OCI-LY1 (cell line): Measurements from ENCODE around the gene BICD1.
A peak's percentile ranks its signal among the peaks of the same experiment; 100 is the strongest.

ENCODE experiments used
- H2AFZ ChIP-seq: fragments of 200-600 bp; sonication (generic), shearing (Covaris generic); 2 replicates; pipeline ENCODE4 v1.6.0; 2014; ENCODE audit warnings: antibody characterized with exemption, mild to moderate bottlenecking, low read length
- H3F3A ChIP-seq: fragments of 200-600 bp; sonication (generic), shearing (Covaris generic); 2 replicates; pipeline ENCODE4 v1.6.0; 2014; ENCODE audit warnings: mild to moderate bottlenecking, antibody characterized with exemption, low read length, moderate library complexity; ENCODE audit not compliant: insufficient read depth
- H3K27ac ChIP-seq: fragments of 200-600 bp; sonication (generic); 2 replicates; pipeline ENCODE4 v1.5.1; 2014; ENCODE audit warnings: low read length, mixed run types, mild to moderate bottlenecking, low read depth; ENCODE audit not compliant: poor library complexity, severe bottlenecking
- H3K27me3 ChIP-seq: fragments of 200-600 bp; sonication (generic); 2 replicates; pipeline ENCODE4 v1.6.0; 2014; ENCODE audit warnings: antibody characterized with exemption, mild to moderate bottlenecking, low read length, moderate library complexity; ENCODE audit not compliant: insufficient read depth
- H3K36me3 ChIP-seq: fragments of 200-600 bp; sonication (generic); 2 replicates; pipeline ENCODE4 v1.6.1; 2014; ENCODE audit warnings: mild to moderate bottlenecking, antibody characterized with exemption, low read length, moderate library complexity, mixed read lengths; ENCODE audit not compliant: insufficient read depth
- H3K4me1 ChIP-seq: fragments of 200-600 bp; sonication (generic); 2 replicates; pipeline ENCODE4 v1.5.1; 2014; ENCODE audit warnings: mild to moderate bottlenecking, low read length, moderate library complexity; ENCODE audit not compliant: insufficient read depth, severe bottlenecking
- H3K4me2 ChIP-seq: fragments of 200-600 bp; sonication (generic), shearing (Covaris generic); 2 replicates; pipeline ENCODE4 v1.6.1; 2014; ENCODE audit warnings: low read length
- H3K4me3 ChIP-seq: fragments of 200-600 bp; sonication (generic); 2 replicates; pipeline ENCODE4 v1.5.1; 2014; ENCODE audit warnings: low read length, low read depth, mild to moderate bottlenecking, mixed read lengths; ENCODE audit not compliant: poor library complexity, severe bottlenecking
- H3K79me2 ChIP-seq: fragments of 200-600 bp; shearing (Covaris generic); 2 replicates; pipeline ENCODE4 v1.6.1; 2016; ENCODE audit warnings: mixed run types, low read length, mixed read lengths; ENCODE audit not compliant: insufficient read depth
- H3K9ac ChIP-seq: fragments of 200-600 bp; sonication (generic), shearing (Covaris generic); 2 replicates; pipeline ENCODE4 v1.6.1; 2014; ENCODE audit warnings: mild to moderate bottlenecking, low read length, mixed read lengths
- H3K9me2 ChIP-seq: fragments of 200-600 bp; sonication (generic), shearing (Covaris generic); 2 replicates; pipeline ENCODE4 v1.6.1; 2014; ENCODE audit warnings: low read depth, mild to moderate bottlenecking, low read length, mixed read lengths
- H3K9me3 ChIP-seq: fragments of 200-600 bp; shearing (Covaris generic); 2 replicates; pipeline ENCODE4 v1.6.1; 2014; ENCODE audit warnings: low read length, mixed read lengths
- H4K20me1 ChIP-seq: fragments of 200-600 bp; sonication (generic), shearing (Covaris generic); 2 replicates; pipeline ENCODE4 v1.6.0; 2016; ENCODE audit warnings: mild to moderate bottlenecking, low read length; ENCODE audit not compliant: insufficient read depth
- EZH2 ChIP-seq: fragments of 200-600 bp; sonication (generic), shearing (Covaris generic); IDR thresholded peaks from 2 replicates; pipeline ENCODE4 v1.8.0; 2017; ENCODE audit warnings: borderline replicate concordance, mixed run types, mild to moderate bottlenecking, antibody characterized with exemption, low read length, moderate library complexity, mixed read lengths
- TF ChIP-seq, protein P1 (sequence below): fragments of 200-600 bp; sonication (generic), shearing (Covaris generic); IDR thresholded peaks from 2 replicates; pipeline ENCODE4 v1.5.1; 2017; ENCODE audit warnings: mild to moderate bottlenecking, antibody characterized with exemption, low read length, moderate library complexity, mixed read lengths

Gene BICD1

DNA sequence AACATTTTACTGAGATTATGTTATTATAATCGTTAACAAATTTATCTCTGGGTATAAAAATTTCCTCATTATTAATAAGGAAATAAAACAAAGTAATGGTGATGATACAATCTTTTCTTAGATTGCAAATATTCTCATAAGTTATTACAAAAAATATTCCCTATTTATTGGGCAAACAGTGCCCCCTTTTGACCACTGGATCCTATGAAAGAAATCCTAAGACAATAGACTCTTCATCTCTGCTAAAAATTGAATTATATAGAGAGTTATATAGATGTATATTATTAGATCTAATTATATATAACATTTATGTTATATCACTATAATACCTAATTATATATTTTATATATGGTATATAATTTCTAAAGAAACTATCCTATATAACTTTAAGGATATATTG lies 198.5 kb downstream of the BICD1 start:
- no peak for TF ChIP-seq EZH2
- TF ChIP-seq, protein P1, sequence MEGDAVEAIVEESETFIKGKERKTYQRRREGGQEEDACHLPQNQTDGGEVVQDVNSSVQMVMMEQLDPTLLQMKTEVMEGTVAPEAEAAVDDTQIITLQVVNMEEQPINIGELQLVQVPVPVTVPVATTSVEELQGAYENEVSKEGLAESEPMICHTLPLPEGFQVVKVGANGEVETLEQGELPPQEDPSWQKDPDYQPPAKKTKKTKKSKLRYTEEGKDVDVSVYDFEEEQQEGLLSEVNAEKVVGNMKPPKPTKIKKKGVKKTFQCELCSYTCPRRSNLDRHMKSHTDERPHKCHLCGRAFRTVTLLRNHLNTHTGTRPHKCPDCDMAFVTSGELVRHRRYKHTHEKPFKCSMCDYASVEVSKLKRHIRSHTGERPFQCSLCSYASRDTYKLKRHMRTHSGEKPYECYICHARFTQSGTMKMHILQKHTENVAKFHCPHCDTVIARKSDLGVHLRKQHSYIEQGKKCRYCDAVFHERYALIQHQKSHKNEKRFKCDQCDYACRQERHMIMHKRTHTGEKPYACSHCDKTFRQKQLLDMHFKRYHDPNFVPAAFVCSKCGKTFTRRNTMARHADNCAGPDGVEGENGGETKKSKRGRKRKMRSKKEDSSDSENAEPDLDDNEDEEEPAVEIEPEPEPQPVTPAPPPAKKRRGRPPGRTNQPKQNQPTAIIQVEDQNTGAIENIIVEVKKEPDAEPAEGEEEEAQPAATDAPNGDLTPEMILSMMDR, result peak; percentile 58

DNA sequence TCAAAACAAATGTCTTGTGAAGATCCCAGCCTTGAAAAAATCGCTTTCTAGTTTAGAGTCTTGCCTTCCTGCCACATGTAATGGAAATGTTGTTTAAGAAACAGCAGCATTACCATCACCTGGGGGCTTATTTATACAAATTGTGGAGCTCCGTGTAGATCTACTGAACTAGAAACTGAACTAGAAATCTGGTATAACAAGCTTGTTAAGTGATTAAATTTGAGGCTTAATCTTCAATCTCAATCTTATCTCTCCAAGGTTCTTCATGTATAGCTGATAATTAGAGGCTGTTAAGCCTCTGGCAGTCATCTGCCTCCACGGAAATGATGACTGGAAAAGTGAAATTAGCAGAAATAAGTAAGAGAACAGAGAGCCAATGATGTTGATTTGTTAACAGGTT lies 200.7 kb downstream of the BICD1 start:
- no peaks in the 10 kb centered on the region for H3F3A ChIP-seq
- H3K79me2 ChIP-seq, result no peaks in the 10 kb centered on the region
- no peaks in the 10 kb centered on the region for H3K9me3 ChIP-seq
- no peak overlapping the region for H2AFZ ChIP-seq
- no peak overlapping the region for H3K4me3 ChIP-seq
- TF ChIP-seq EZH2, result no peak
- TF ChIP-seq, protein P1, result no peak
- H3K36me3 ChIP-seq, result peaks cover 28% of the 10 kb centered on the region; the same call in 1 of the 2 replicates
- H3K4me2 ChIP-seq, result no peak overlapping the region
- H3K9me2 ChIP-seq, result no peaks in the 10 kb centered on the region
- H3K4me1 ChIP-seq, result peaks cover 42% of the 10 kb centered on the region
- H3K27me3 ChIP-seq, result no peaks in the 10 kb centered on the region
- no peak overlapping the region for H3K9ac ChIP-seq
- H4K20me1 ChIP-seq, result no peaks in the 10 kb centered on the region
- H3K27ac ChIP-seq, result no peak overlapping the region

More for the DNA sequence above, 198.5 kb downstream of the BICD1 start:
- Histone ChIP-seq H3K4me1 (peaks cover 53% of the 10 kb centered on the region), H3K9me3 (no peaks in the 10 kb centered on the region), H3F3A (no peaks in the 10 kb centered on the region), H4K20me1 (no peaks in the 10 kb centered on the region), H3K36me3 (peaks cover 32% of the 10 kb centered on the region; the same call in 1 of the 2 replicates), H3K27me3 (no peaks in the 10 kb centered on the region), H3K9ac (no peak overlapping the region), H3K79me2 (no peaks in the 10 kb centered on the region), H3K27ac (peak overlapping the region; percentile 86), H3K4me2 (no peak overlapping the region), H3K4me3 (no peak overlapping the region), H3K9me2 (no peaks in the 10 kb centered on the region), H2AFZ (no peak overlapping the region)

DNA sequence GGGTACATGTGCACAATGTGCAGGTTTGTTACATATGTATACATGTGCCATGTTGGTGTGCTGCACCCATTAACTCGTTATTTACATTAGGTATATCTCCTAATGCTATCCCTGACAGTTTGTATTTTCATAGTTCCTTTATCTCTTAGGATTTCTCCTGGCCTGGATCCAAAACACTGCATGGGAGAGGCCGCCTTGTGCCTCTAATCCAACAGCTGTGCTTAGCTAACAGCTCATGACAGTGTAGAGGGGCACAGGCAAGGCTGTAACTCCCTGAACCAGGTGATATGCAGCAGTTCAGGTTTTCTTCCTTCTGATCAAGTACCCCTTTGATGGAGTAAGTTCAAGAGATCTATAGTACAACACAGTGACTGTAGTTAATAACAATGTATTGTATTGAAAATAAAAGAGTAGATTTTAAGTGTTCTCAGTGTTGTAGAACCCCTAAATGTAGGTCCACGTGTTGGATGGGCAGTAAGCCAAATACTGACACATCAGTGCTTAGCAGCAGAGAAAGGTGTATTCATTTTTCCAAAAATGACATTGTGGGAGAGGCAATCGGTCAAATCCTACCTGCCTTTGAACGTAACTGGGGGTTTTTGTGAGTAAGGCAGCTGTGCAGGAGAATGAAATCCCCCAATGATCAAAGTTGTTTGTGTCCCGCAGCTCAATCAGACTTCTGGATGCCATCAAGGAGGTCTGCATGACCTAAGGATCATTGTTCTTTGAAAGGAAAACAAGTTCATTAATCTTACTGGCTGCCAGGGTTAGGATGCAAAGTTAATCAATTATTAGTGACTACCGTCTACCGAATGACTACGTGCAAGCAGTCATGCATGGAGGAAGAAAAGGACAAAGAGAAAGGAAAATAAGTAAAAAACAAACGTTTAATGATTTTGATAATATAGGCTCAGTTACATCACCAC lies 203.4 kb downstream of the BICD1 start:
- H3F3A ChIP-seq, result 0 out of 2 replicates have a peak, but pooled peaks cover 2% of the 10 kb centered on the region
- peaks cover 21% of the 10 kb centered on the region; the same call in 1 of the 2 replicates for H3K36me3 ChIP-seq
- H3K4me3 ChIP-seq, result no peak overlapping the region
- peaks cover 17% of the 10 kb centered on the region for H3K4me1 ChIP-seq
- H2AFZ ChIP-seq, result no peak overlapping the region
- peak overlapping the region; percentile 6 for H3K27ac ChIP-seq
- no peak for TF ChIP-seq EZH2
- TF ChIP-seq, protein P1, result no peak
- no peak overlapping the region; the same call in 1 of the 2 replicates for H3K9ac ChIP-seq
- no peaks in the 10 kb centered on the region for H3K79me2 ChIP-seq
- no peak overlapping the region for H3K4me2 ChIP-seq
- no peaks in the 10 kb centered on the region for H3K9me3 ChIP-seq
- H4K20me1 ChIP-seq, result no peaks in the 10 kb centered on the region
- H3K27me3 ChIP-seq, result no peaks in the 10 kb centered on the region
- H3K9me2 ChIP-seq, result no peaks in the 10 kb centered on the region
